IMR-90 (cell line): ENCODE data around the gene DISC1. TPM values are rescaled to one million over a fixed set of nuclear protein-coding genes. Genes with fewer than 3 reads are reported as not detected.

Source experiments
- ATAC-seq: fragments of 200-7000 bp; cut with Tn5 transposase; 2 replicates; pipeline ENCODE4 v1.9.1; 2020; ENCODE audit warnings: low read depth, mild to moderate bottlenecking, moderate library complexity
- BruUV-seq: library from RNA; stranded (reverse); fragments of 400-500 nt; replicated peaks from 2 replicates; lab custom pipeline; 2021; lab: Mats Ljungman, UMichigan
- CTCF ChIA-PET: fragments of 300-600 bp; formaldehyde crosslinking; extraction: SDS; loops from one replicate; lab custom pipeline; 2021; ENCODE audit warnings: antibody characterized with exemption; lab: Yijun Ruan, JAX
- POLR2A ChIA-PET: fragments of 300-600 bp; sonication (Branson Sonifier 250); formaldehyde crosslinking; loops from one replicate; lab custom pipeline; 2022; ENCODE audit warnings: antibody characterized with exemption; ENCODE audit not compliant: unreplicated experiment; lab: Charles Lee
- DNase-seq: peaks from one replicate; pipeline ENCODE4 v3.0.0; 2013
- H2AFZ ChIP-seq: replicated peaks from 2 replicates; pipeline ENCODE3; 2013; ENCODE audit warnings: low read length, mild to moderate bottlenecking; ENCODE audit not compliant: poor library complexity
- H2AK5ac ChIP-seq: 2 replicates; pipeline ENCODE4 v1.6.1; 2013; ENCODE audit warnings: low read depth, low read length, inconsistent platforms
- H2AK9ac ChIP-seq: replicated peaks from 2 replicates; pipeline ENCODE3; 2013; ENCODE audit warnings: mild to moderate bottlenecking, low read depth, low read length, moderate library complexity; ENCODE audit not compliant: poor library complexity
- H2BK120ac ChIP-seq: 2 replicates; pipeline ENCODE4 v1.6.1; 2013; ENCODE audit warnings: low read depth, low read length, inconsistent platforms
- H2BK15ac ChIP-seq: 3 replicates; pipeline ENCODE4 v1.6.1; 2013; ENCODE audit warnings: low read depth, low read length, inconsistent platforms
- H2BK20ac ChIP-seq: 2 replicates; pipeline ENCODE4 v1.6.1; 2013; ENCODE audit warnings: low read depth, mild to moderate bottlenecking, inconsistent platforms, low read length, moderate library complexity
- H2BK5ac ChIP-seq: 2 replicates; pipeline ENCODE4 v1.6.1; 2013; ENCODE audit warnings: mild to moderate bottlenecking, low read depth, low read length, inconsistent platforms; ENCODE audit not compliant: poor library complexity, severe bottlenecking
- H3K14ac ChIP-seq: replicated peaks from 2 replicates; pipeline ENCODE4 v1.6.1; 2013; ENCODE audit warnings: low read depth, low read length, inconsistent platforms
- H3K18ac ChIP-seq: 2 replicates; pipeline ENCODE4 v1.6.1; 2013; ENCODE audit warnings: low read depth, low read length, control low read depth
- H3K23ac ChIP-seq: 2 replicates; pipeline ENCODE4 v1.6.1; 2013; ENCODE audit warnings: low read depth, low read length, inconsistent platforms
- H3K27ac ChIP-seq: 2 replicates; pipeline ENCODE4 v1.5.1; 2013; ENCODE audit warnings: mild to moderate bottlenecking, control low read depth, low read length; ENCODE audit not compliant: insufficient read depth
- H3K27me3 ChIP-seq: 2 replicates; pipeline ENCODE4 v1.6.1; 2013; ENCODE audit warnings: low read length; ENCODE audit not compliant: control insufficient read depth, insufficient read depth
- H3K36me3 ChIP-seq: 2 replicates; pipeline ENCODE4 v1.6.1; 2013; ENCODE audit warnings: low read length, mixed read lengths; ENCODE audit not compliant: control insufficient read depth, insufficient read depth
- H3K4ac ChIP-seq: 2 replicates; pipeline ENCODE4 v1.6.1; 2013; ENCODE audit warnings: low read depth, low read length, inconsistent platforms
- H3K4me1 ChIP-seq: 2 replicates; pipeline ENCODE4 v1.6.1; 2013; ENCODE audit warnings: low read length, mixed read lengths; ENCODE audit not compliant: control insufficient read depth, insufficient read depth
- H3K4me2 ChIP-seq: 2 replicates; pipeline ENCODE4 v1.6.1; 2013; ENCODE audit warnings: low read depth, mild to moderate bottlenecking, control low read depth, low read length, moderate library complexity
- H3K4me3 ChIP-seq: 2 replicates; pipeline ENCODE4 v1.5.1; 2013; ENCODE audit warnings: low read depth, mild to moderate bottlenecking, control low read depth, low read length, moderate library complexity; ENCODE audit not compliant: insufficient read depth
- H3K56ac ChIP-seq: 2 replicates; pipeline ENCODE4 v1.6.1; 2013; ENCODE audit warnings: low read length, inconsistent platforms; ENCODE audit not compliant: insufficient read depth; ENCODE audit errors: extremely low read depth
- H3K79me1 ChIP-seq, 2 experiments: 2 replicates each; pipeline ENCODE4 v1.6.1; 2013; ENCODE audit warnings: low read length in 2 of 2, inconsistent platforms in 1 of 2, low read depth in 1 of 2
- H3K9ac ChIP-seq: 2 replicates; pipeline ENCODE4 v1.6.1; 2013; ENCODE audit warnings: low read depth, low read length, control low read depth
- H3K9me1 ChIP-seq: 2 replicates; pipeline ENCODE4 v1.6.1; 2013; ENCODE audit warnings: low read length, inconsistent platforms; ENCODE audit not compliant: insufficient read depth
- H3K9me3 ChIP-seq: 2 replicates; pipeline ENCODE4 v1.6.1; 2013; ENCODE audit warnings: low read length; ENCODE audit not compliant: control insufficient read depth, insufficient read depth
- H4K20me1 ChIP-seq: 2 replicates; pipeline ENCODE4 v1.6.1; 2013; ENCODE audit warnings: low read length, inconsistent platforms; ENCODE audit not compliant: insufficient read depth
- H4K5ac ChIP-seq: 2 replicates; pipeline ENCODE4 v1.6.1; 2013; ENCODE audit warnings: mild to moderate bottlenecking, low read depth, low read length, control low read depth
- H4K8ac ChIP-seq, 2 experiments: 2 replicates each; pipeline ENCODE4 v1.6.1; 2013; ENCODE audit warnings: low read depth in 2 of 2, low read length in 2 of 2, control low read depth in 1 of 2, inconsistent platforms in 1 of 2
- H4K91ac ChIP-seq: 2 replicates; pipeline ENCODE4 v1.6.1; 2013; ENCODE audit warnings: low read depth, low read length, inconsistent platforms; ENCODE audit not compliant: insufficient read depth
- BHLHE40 ChIP-seq: fragments of 150-350 bp; IDR thresholded peaks from 2 replicates; pipeline ENCODE4 v1.6.1; 2016; ENCODE audit warnings: mild to moderate bottlenecking, low read depth, low read length
- CEBPB ChIP-seq: IDR thresholded peaks from 2 replicates; pipeline ENCODE4 v1.6.1; 2012; ENCODE audit warnings: low read depth, low read length, improper control_type of control experiment
- CHD1 ChIP-seq: IDR thresholded peaks from 2 replicates; pipeline ENCODE4 v1.6.1; 2012; ENCODE audit warnings: low read depth, low read length, improper control_type of control experiment
- CTCF ChIP-seq: conservative IDR thresholded peaks from 2 replicates; pipeline ENCODE4 v1.5.1; 2012; ENCODE audit warnings: mild to moderate bottlenecking, low read depth, low read length, improper control_type of control experiment
- FOS ChIP-seq: fragments of 150-350 bp; IDR thresholded peaks from 2 replicates; pipeline ENCODE4 v1.6.1; 2016; ENCODE audit warnings: low read depth, low read length
- MAFK ChIP-seq: IDR thresholded peaks from 2 replicates; pipeline ENCODE4 v1.6.1; 2012; ENCODE audit warnings: low read depth, low read length, improper control_type of control experiment
- MAZ ChIP-seq: IDR thresholded peaks from 2 replicates; pipeline ENCODE4 v1.6.1; 2012; ENCODE audit warnings: low read depth, mild to moderate bottlenecking, low read length, improper control_type of control experiment, moderate library complexity, borderline replicate concordance
- MXI1 ChIP-seq: IDR thresholded peaks from 2 replicates; pipeline ENCODE4 v1.6.1; 2012; ENCODE audit warnings: low read depth, mild to moderate bottlenecking, low read length, moderate library complexity, borderline replicate concordance
- NFE2L2 ChIP-seq: fragments of 150-350 bp; IDR thresholded peaks from 2 replicates; pipeline ENCODE4 v1.6.1; 2016; ENCODE audit warnings: low read depth, mild to moderate bottlenecking, low read length
- POLR2A ChIP-seq: IDR thresholded peaks from 2 replicates; pipeline ENCODE4 v1.6.1; 2012; ENCODE audit warnings: mild to moderate bottlenecking, low read depth, low read length
- RAD21 ChIP-seq: IDR thresholded peaks from 2 replicates; pipeline ENCODE4 v1.6.1; 2012; ENCODE audit warnings: low read length, improper control_type of control experiment
- RCOR1 ChIP-seq: IDR thresholded peaks from 2 replicates; pipeline ENCODE4 v1.6.1; 2012; ENCODE audit warnings: mild to moderate bottlenecking, low read length, improper control_type of control experiment; ENCODE audit not compliant: insufficient replicate concordance
- RFX5 ChIP-seq: IDR thresholded peaks from 2 replicates; pipeline ENCODE4 v1.8.0; 2012; ENCODE audit warnings: low read depth, mild to moderate bottlenecking, low read length, moderate library complexity
- SMC3 ChIP-seq: fragments of 150-350 bp; IDR thresholded peaks from 2 replicates; pipeline ENCODE4 v1.6.1; 2016; ENCODE audit warnings: low read depth, mild to moderate bottlenecking, antibody characterized with exemption, low read length, moderate library complexity
- WGBS, 2 experiments: methylation state at CpG; one replicate each; pipeline versions ENCODE4 v1.1.5 to v1.1.7; 2013; ENCODE audit warnings: missing lambda C conversion rate in 2 of 2; ENCODE audit not compliant: insufficient read length in 1 of 2; ENCODE audit errors: extremely low coverage in 2 of 2; 5-methylcytosine and 5-hydroxymethylcytosine counted together
- dilution Hi-C: fragments of 300-500 bp; cut with HindIII; formaldehyde crosslinking; loops from one replicate; pipeline ENCODE4 v1.14.3; 2018; ENCODE audit warnings: low sequenced_read_pairs; ENCODE audit not compliant: unreplicated experiment
- in situ Hi-C: fragments of 300-500 bp; cut with MboI; formaldehyde crosslinking; loops from 3 replicates; pipeline ENCODE4 v1.14.3; 2019; ENCODE audit warnings: low sequenced_read_pairs, inconsistent platforms, mixed read lengths
- intact Hi-C: fragments of 100-400 bp; cut with micrococcal nuclease; formaldehyde crosslinking; loops from 2 replicates; pipeline ENCODE4 v1.10.0; 2022
- polyA plus RNA-seq, 3 experiments: library from polyadenylated mRNA; depleted of rRNA; stranded (reverse); fragments of >200 nt; gene quantifications; 2 replicates each; pipeline ENCODE4 v1.2.3, GENCODE V29; 2012; ENCODE audit warnings: low replicate concordance in 1 of 3
- total RNA-seq: library from RNA; depleted of rRNA; stranded (reverse); fragments of >200 nt; gene quantifications from 2 replicates; pipeline ENCODE4 v1.2.3, GENCODE V29; 2012
- TF ChIP-seq, protein P1 (sequence below): fragments of 150-350 bp; IDR thresholded peaks from 2 replicates; pipeline ENCODE4 v1.6.1; 2017; ENCODE audit warnings: mild to moderate bottlenecking, antibody characterized with exemption, low read length, low read depth
- TF ChIP-seq, protein P2 (sequence below): fragments of 150-350 bp; IDR thresholded peaks from 2 replicates; pipeline ENCODE4 v1.6.1; 2016; ENCODE audit warnings: low read depth, mild to moderate bottlenecking, low read length, moderate library complexity, borderline replicate concordance

Gene DISC1
- total and polyA plus RNA-seq, 2 of the 4 experiments (the other 2 are of a cell fraction), result 2.2 to 7.0 TPM

GRCh38 chr1:231656741-231657140 lies 30.2 kb downstream of the DISC1 start:
- no peak overlapping the region for H2BK20ac ChIP-seq
- no peak overlapping the region for H3K27ac ChIP-seq
- no peaks in the 10 kb centered on the region for H3K9me1 ChIP-seq
- H4K5ac ChIP-seq, result no peak overlapping the region
- ATAC-seq, result no peak
- H3K9ac ChIP-seq, result no peak overlapping the region
- H2AFZ ChIP-seq, result no peak overlapping the region
- H2AK9ac ChIP-seq, result no peak overlapping the region
- no peaks in the 10 kb centered on the region for H3K36me3 ChIP-seq
- CTCF ChIA-PET, result interaction anchor here (0.6 kb wide), 2 partner anchors 59 to 1368 kb away, joined by 3 read pairs; no protein-coding TSS in a partner anchor
- in situ Hi-C loops (no loop called here), intact Hi-C loops (no loop called here), dilution Hi-C loops (no loop called here)
- H3K18ac ChIP-seq, result no peak overlapping the region
- H4K20me1 ChIP-seq, result no peaks in the 10 kb centered on the region
- DNase-seq, result no peak
- H3K4me3 ChIP-seq, result no peak overlapping the region
- H3K79me1 ChIP-seq, result peaks cover 5 to 14% of the 10 kb centered on the region in 2 experiments
- H3K27me3 ChIP-seq, result no peaks in the 10 kb centered on the region
- no peaks in the 10 kb centered on the region for H3K9me3 ChIP-seq
- TF ChIP-seq, protein P1, sequence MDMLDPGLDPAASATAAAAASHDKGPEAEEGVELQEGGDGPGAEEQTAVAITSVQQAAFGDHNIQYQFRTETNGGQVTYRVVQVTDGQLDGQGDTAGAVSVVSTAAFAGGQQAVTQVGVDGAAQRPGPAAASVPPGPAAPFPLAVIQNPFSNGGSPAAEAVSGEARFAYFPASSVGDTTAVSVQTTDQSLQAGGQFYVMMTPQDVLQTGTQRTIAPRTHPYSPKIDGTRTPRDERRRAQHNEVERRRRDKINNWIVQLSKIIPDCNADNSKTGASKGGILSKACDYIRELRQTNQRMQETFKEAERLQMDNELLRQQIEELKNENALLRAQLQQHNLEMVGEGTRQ, result no peak
- no peak for TF ChIP-seq RFX5
- no peak for TF ChIP-seq RCOR1
- no peak for TF ChIP-seq BHLHE40
- no peak for TF ChIP-seq SMC3
- no peak for TF ChIP-seq POLR2A
- TF ChIP-seq, protein P2, sequence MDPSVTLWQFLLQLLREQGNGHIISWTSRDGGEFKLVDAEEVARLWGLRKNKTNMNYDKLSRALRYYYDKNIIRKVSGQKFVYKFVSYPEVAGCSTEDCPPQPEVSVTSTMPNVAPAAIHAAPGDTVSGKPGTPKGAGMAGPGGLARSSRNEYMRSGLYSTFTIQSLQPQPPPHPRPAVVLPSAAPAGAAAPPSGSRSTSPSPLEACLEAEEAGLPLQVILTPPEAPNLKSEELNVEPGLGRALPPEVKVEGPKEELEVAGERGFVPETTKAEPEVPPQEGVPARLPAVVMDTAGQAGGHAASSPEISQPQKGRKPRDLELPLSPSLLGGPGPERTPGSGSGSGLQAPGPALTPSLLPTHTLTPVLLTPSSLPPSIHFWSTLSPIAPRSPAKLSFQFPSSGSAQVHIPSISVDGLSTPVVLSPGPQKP, result no peak
- TF ChIP-seq MAZ, result no peak
- TF ChIP-seq CEBPB, result no peak
- TF ChIP-seq MXI1, result no peak
- TF ChIP-seq CHD1, result no peak
- no peak for TF ChIP-seq MAFK
- no peak for TF ChIP-seq CTCF
- TF ChIP-seq NFE2L2, result no peak
- no peak for TF ChIP-seq FOS
- no peak for TF ChIP-seq RAD21
- no peak overlapping the region for H3K56ac ChIP-seq
- no peak overlapping the region for H3K14ac ChIP-seq
- H2AK5ac ChIP-seq, result no peak overlapping the region
- no CpG with 5 or more reads among the region's 1 CpG for WGBS, 2 experiments
- no peak overlapping the region for H3K23ac ChIP-seq
- H3K4me2 ChIP-seq, result no peak overlapping the region
- H2BK15ac ChIP-seq, result no peak overlapping the region
- no peak overlapping the region for H2BK5ac ChIP-seq
- H4K8ac ChIP-seq, result no peak overlapping the region
- H2BK120ac ChIP-seq, result no peak overlapping the region
- H3K4ac ChIP-seq, result no peak overlapping the region
- BruUV-seq, result no TSS peak
- H4K91ac ChIP-seq, result no peak overlapping the region
- peaks cover 1% of the 10 kb centered on the region; the same call in 1 of the 2 replicates for H3K4me1 ChIP-seq
- POLR2A ChIA-PET, result no interaction called here
